ENCODE results near the gene TAL2.

Gene TAL2

GRCh38 chr9:105662184-105663104 is at the start of gene TAL2:
Gene TAL2, plus strand, starts transcription at chr9:105662457. Its CDS starts 40 bp downstream, at chr9:105662497.
- H3K4me3 ChIP-seq (ENCODE audit: low read depth, low read length): no peak within 1 kb of the TSS
- in situ Hi-C loops (cut with HindIII; ENCODE audit: low pct_ligation_motif_present, low sequenced_read_pairs): no loop called here
- no peaks in the 10 kb centered on the region for H3K27me3 ChIP-seq (replicated peaks)
- no peak for TF ChIP-seq CTCF (IDR thresholded peaks at IDR 0.05; ENCODE audit: low read depth, low read length, missing control alignments)
- no peak for DNase-seq
- H3K27ac ChIP-seq: no peak within 1 kb of the TSS
- H3K36me3 ChIP-seq (replicated peaks): no peaks in the 10 kb centered on the region

DNA sequence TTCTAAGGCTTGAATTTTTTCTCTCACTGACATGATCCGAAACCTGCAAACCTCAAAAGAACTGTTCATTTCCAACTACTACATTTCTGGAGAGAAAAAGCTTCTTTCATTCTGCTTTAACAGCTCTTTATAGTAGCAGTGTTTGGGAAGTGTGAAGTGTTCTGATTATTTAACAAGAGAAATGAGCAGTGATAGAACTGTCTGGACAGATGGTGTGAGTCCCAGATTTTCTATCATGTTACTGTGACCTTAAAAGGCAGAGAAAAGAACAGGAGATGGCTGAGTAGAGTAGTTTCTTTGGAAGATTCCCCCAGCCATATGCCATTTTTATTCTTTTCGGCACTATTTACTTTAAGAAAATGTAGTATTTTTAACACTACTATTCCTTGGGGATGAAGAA is 41.3 kb upstream of the TAL2 start:
- no peak for TF ChIP-seq CTCF (IDR thresholded peaks at IDR 0.05; ENCODE audit: low read depth, low read length, missing control alignments)
- no peak for DNase-seq
- Histone ChIP-seq H3K4me3 (ENCODE audit: low read depth, low read length) (no peak overlapping the region), H3K36me3 (replicated peaks) (no peaks in the 10 kb centered on the region), H3K27me3 (replicated peaks) (no peaks in the 10 kb centered on the region), H3K27ac (no peak overlapping the region)
- in situ Hi-C loops (cut with HindIII; ENCODE audit: low pct_ligation_motif_present, low sequenced_read_pairs): no loop called here

DNA sequence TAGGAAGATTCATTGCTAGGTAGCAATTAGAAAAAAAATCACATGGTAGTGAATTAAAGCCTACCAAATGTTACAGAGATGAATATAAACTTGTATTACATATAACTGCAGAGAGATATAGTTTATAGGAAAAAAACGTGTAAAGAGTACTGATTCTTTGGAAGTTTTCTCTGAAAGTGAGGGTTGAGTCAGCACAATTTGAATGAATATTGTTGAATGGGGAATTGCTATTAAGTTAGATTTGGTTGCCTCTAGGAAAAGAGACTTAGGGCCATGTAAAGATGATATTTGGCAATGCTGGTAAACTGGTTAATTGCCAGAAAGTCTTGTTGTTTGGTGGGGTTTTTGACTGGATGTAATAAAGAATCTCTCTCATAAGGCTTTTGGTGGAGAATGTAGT is 37.2 kb upstream of the TAL2 start:
- H3K27me3 ChIP-seq (replicated peaks): no peaks in the 10 kb centered on the region
- DNase-seq: no peak
- H3K36me3 ChIP-seq (replicated peaks): no peaks in the 10 kb centered on the region
- in situ Hi-C loops (cut with HindIII; ENCODE audit: low pct_ligation_motif_present, low sequenced_read_pairs): no loop called here
- no peak overlapping the region for H3K4me3 ChIP-seq (ENCODE audit: low read depth, low read length)
- TF ChIP-seq CTCF (IDR thresholded peaks at IDR 0.05; ENCODE audit: low read depth, low read length, missing control alignments): no peak
- no peak overlapping the region for H3K27ac ChIP-seq

GRCh38 chr9:105632807-105633206 is 29.4 kb upstream of the TAL2 start:
- no peak for TF ChIP-seq CTCF (IDR thresholded peaks at IDR 0.05; ENCODE audit: low read depth, low read length, missing control alignments)
- no peak overlapping the region for H3K27ac ChIP-seq

DNA sequence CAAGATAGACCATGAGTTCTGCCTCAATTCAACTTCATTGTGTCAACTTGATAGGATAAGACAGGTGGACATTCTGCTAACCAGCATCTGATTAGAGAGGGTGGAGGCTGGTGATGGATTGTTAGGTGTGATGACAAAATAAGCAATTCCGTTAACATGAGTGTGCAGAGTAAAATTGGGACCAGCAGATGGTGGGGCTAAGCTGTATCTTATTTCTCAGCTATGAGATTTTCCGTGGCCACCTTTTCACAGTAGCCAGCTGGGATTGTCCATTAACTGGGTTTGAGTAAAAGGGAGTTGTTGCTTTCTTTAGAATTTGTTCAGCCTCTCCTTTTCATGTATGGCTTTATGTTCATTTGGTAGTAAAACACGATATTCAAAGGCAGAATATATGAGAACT is 28.8 kb upstream of the TAL2 start:
- TF ChIP-seq CTCF (IDR thresholded peaks at IDR 0.05; ENCODE audit: low read depth, low read length, missing control alignments): no peak
- no peak overlapping the region for H3K4me3 ChIP-seq (ENCODE audit: low read depth, low read length)
- DNase-seq: no peak
- no peak overlapping the region for H3K27ac ChIP-seq
- H3K27me3 ChIP-seq (replicated peaks): no peaks in the 10 kb centered on the region
- H3K36me3 ChIP-seq (replicated peaks): no peaks in the 10 kb centered on the region
- in situ Hi-C loops (cut with HindIII; ENCODE audit: low pct_ligation_motif_present, low sequenced_read_pairs): no loop called here

More at GRCh38 chr9:105632807-105633206, 29.4 kb upstream of the TAL2 start:
- Histone ChIP-seq H3K27me3 (replicated peaks) (no peaks in the 10 kb centered on the region), H3K4me3 (ENCODE audit: low read depth, low read length) (no peak overlapping the region), H3K36me3 (replicated peaks) (no peaks in the 10 kb centered on the region)
- in situ Hi-C loops (cut with HindIII; ENCODE audit: low pct_ligation_motif_present, low sequenced_read_pairs): no loop called here
- no peak for DNase-seq

Measured in brain microvascular endothelial cell (primary cell).